RCC 7860 (cell line): ENCODE data around the gene PAX6.

Experiments
- DNase-seq: peaks from one replicate; pipeline ENCODE4 v3.0.0-alpha.2; 2015; ENCODE audit warnings: low spot score
- FAIRE-seq: peaks from 2 replicates; lab custom pipeline; 2012; peaks lifted over from hg19 to GRCh38; lab: Jason Lieb, UNC

PAX6 gene

GRCh38 chr11:31809857-31810778 is 1.0 kb downstream of the PAX6 start:
- FAIRE-seq = no peak

GRCh38 chr11:31809541-31809856 is 1.6 kb downstream of the PAX6 start:
- DNase-seq (no peak), FAIRE-seq (no peak)

More at GRCh38 chr11:31809857-31810778, 1.0 kb downstream of the PAX6 start:
- DNase-seq = no peak

GRCh38 chr11:31808721-31809540 is 2.2 kb downstream of the PAX6 start:
- FAIRE-seq = no peak

GRCh38 chr11:31807799-31808667 is 3.1 kb downstream of the PAX6 start:
- DNase-seq (no peak), FAIRE-seq (no peak)

More at GRCh38 chr11:31808721-31809540, 2.2 kb downstream of the PAX6 start:
- DNase-seq = no peak

GRCh38 chr11:31806928-31807798 is 4.0 kb downstream of the PAX6 start:
- FAIRE-seq (no peak), DNase-seq (no peak)

- FAIRE-seq (no peak), DNase-seq (no peak)
These were observed 4.8 kb downstream of the PAX6 start for GRCh38 chr11:31806186-31806927.

GRCh38 chr11:31805629-31806185 is 5.4 kb downstream of the PAX6 start:
- FAIRE-seq (no peak), DNase-seq (no peak)

- FAIRE-seq = no peak
These were observed 6.0 kb downstream of the PAX6 start for GRCh38 chr11:31805037-31805628.

GRCh38 chr11:31804312-31805036 is 6.6 kb downstream of the PAX6 start:
- DNase-seq (no peak), FAIRE-seq (no peak)

More at GRCh38 chr11:31805037-31805628, 6.0 kb downstream of the PAX6 start:
- DNase-seq = no peak

- DNase-seq = no peak
- no peak for FAIRE-seq
These were observed 7.3 kb downstream of the PAX6 start for GRCh38 chr11:31803813-31804311.

- FAIRE-seq (no peak), DNase-seq (no peak)
These were observed 7.9 kb downstream of the PAX6 start for GRCh38 chr11:31802990-31803812.

- FAIRE-seq (no peak), DNase-seq (no peak)
These were observed 8.5 kb downstream of the PAX6 start for GRCh38 chr11:31802609-31802989.

GRCh38 chr11:31802000-31802551 is 9.0 kb downstream of the PAX6 start:
- DNase-seq = no peak
- no peak for FAIRE-seq

- FAIRE-seq = no peak
- DNase-seq = no peak
These were observed 9.8 kb downstream of the PAX6 start for GRCh38 chr11:31801298-31801702.

GRCh38 chr11:31800398-31801265 is 10.5 kb downstream of the PAX6 start:
- FAIRE-seq = no peak

More at GRCh38 chr11:31800398-31801265, 10.5 kb downstream of the PAX6 start:
- no peak for DNase-seq
